Astrocyte of the cerebellum (primary cell): ENCODE data around the gene NADSYN1.

ENCODE experiments used
- DNase-seq: peaks from one replicate; pipeline ENCODE4 v3.0.0-alpha.2; 2011; ENCODE audit warnings: low read depth
- H3K4me3 ChIP-seq: 2 replicates; pipeline ENCODE4 v1.5.1; 2011; ENCODE audit warnings: mild to moderate bottlenecking, low read depth, low read length, moderate library complexity
- CTCF ChIP-seq: IDR thresholded peaks from 2 replicates; pipeline ENCODE4 v1.5.1; 2012; ENCODE audit warnings: low read length, low read depth, moderate library complexity, mild to moderate bottlenecking; ENCODE audit errors: missing control alignments
- in situ Hi-C: cut with HindIII; loops from 2 replicates; pipeline ENCODE4 v1.10.0; 2017; ENCODE audit warnings: low sequenced_read_pairs

NADSYN1 gene

DNA sequence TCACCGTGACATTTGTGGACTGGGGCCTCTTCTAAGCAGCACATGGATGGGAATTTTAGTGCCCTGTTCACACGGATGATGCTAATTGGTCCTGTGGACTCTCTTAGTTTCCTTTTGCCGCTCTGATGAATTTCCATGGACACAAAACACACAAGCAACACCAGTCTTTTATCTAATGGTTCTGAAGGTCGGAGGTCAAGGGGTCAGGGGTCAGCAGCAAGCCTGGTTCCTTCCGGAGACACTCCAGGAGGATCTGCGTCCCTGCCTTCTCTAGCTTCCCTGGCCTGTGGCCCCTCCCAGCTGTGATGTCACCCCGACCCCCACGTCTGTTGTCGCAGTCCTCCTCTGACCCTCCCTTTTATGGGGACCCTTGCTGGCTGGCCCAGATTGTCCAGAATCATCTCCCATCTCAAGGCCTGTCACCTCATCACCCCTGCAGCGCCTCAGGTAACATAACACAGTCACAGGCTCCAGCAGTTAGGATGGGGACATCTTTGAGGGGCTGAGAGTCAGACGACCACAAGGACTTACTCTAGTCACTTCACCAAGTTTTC is 6.8 kb downstream of the NADSYN1 start:
- no peak for TF ChIP-seq CTCF
- in situ Hi-C loops: no loop called here
- no peak overlapping the region for H3K4me3 ChIP-seq
- no peak for DNase-seq

GRCh38 chr11:71461696-71462095 is 8.7 kb downstream of the NADSYN1 start:
- TF ChIP-seq CTCF: no peak
- H3K4me3 ChIP-seq: no peak overlapping the region
- DNase-seq: no peak
- in situ Hi-C loops: no loop called here

DNA sequence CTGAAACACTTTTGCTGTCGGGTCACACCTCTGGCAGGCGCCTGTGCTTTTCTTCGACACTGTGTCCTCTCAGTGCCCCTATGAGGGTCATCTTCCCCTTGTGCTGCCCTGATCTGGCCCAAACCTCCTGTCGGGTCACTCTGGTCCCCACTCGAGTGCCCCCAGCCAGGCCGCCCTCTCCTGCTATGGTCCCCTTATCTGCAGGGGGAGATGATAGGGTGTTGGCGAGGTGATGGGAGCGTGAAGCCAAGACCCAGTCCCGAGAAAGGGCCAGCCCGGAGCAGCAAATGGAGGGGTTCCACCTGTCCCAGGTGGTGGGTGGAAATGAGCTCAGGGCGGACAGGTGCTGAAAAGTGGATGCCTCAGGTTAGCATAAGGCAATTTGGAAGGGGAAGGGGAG is 9.7 kb downstream of the NADSYN1 start:
- no peak for TF ChIP-seq CTCF
- in situ Hi-C loops: no loop called here
- DNase-seq: no peak
- no peak overlapping the region for H3K4me3 ChIP-seq

GRCh38 chr11:71463331-71464211 is 10.6 kb downstream of the NADSYN1 start:
- in situ Hi-C loops: no loop called here
- no peak overlapping the region for H3K4me3 ChIP-seq
- no peak for DNase-seq
- no peak for TF ChIP-seq CTCF

DNA sequence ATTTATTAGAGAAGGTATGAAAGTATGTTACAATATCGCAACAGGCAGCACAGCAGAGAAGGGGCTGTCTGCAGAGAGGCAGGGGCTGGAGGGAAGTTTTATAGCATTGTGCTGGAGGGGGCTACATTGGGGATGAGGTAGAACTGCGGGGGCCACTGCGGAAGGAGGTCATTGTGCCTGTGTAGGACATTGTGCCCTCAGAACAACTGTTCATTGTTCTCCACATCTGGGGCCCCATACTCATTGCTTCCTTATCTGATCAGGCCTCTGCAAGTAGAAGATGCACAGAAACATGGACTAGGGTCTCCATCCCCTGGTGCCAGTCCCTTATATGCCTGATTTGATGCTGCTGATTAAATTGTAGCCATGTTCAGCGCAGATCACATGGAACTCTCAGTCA is 12.1 kb downstream of the NADSYN1 start:
- no peak for DNase-seq
- in situ Hi-C loops: no loop called here
- TF ChIP-seq CTCF: no peak
- H3K4me3 ChIP-seq: no peak overlapping the region

DNA sequence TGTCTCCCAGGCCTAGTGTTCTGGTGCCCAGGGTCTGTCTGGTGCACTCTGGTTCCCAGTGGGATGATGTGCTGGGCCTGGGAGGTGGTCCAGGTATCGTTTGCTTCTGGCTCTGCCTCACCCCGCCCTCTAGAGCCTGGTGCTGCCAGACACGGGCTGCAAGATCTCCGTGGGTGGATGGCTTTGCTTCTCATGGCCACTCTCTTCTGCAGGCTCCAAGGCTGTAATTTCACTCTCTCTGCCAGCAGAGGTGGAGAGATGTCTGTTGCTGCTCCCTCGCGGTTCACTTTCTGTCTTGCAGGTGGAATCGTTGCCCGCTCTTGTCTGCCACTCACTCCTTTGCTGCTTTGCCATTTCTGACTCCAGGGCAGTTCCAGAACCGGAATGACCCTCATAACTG is 13.4 kb downstream of the NADSYN1 start:
- in situ Hi-C loops: no loop called here
- no peak for TF ChIP-seq CTCF
- H3K4me3 ChIP-seq: no peak overlapping the region
- DNase-seq: no peak
